DMS79 treated with DMSO at 0.1 percent for 48 hours (cell line): ENCODE data around the gene CFDP1.
A peak's percentile ranks its signal among the peaks of the same experiment; 100 is the strongest.
"Not testable (repeated sequence)": the region's sequence is repeated elsewhere in the genome, so short reads cannot be mapped to it uniquely, and the experiment has no call there.

ENCODE experiments used
- DNase-seq: peaks from one replicate; lab custom pipeline; 2025; lab: John Stamatoyannopoulos, UW

Gene CFDP1

DNA sequence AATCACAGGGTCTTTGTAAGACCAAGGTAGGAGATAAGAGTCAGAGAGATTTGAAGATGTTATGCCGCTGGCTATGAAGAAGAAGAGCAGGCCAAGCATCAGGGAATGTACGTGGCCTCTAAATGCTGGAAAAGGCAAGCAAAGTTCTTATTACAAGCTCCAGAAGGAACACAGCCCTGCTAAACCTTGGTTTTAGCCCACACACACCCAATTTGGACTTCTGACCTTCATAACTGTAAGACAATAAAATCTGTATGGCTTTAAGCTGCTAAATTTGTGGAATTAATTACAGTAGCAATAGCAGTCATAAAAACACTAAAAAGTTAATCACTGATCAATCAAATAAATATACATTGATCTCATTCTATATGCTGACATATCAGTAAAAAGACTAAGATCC lies 25.1 kb upstream of the CFDP1 start:
- DNase-seq, result no peak

DNA sequence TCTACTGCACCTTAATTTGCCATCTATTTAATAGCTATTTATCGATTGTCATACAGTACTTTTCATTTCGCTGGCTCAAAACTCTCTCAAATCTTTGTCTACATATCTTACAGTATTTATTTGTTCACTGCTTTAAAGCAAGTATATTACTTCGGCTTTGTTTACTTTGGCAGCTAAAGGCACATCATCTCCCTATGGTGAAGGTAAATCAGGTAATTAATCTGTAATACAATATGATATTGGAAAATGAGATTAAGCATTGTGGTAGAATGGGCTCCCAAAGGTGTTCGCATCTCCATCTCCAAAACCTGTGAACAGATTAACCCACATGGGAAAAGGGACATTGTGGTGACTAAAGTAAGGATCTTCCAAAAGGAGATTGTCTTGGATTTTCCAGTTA lies 24.7 kb upstream of the CFDP1 start:
- no peak for DNase-seq

DNA sequence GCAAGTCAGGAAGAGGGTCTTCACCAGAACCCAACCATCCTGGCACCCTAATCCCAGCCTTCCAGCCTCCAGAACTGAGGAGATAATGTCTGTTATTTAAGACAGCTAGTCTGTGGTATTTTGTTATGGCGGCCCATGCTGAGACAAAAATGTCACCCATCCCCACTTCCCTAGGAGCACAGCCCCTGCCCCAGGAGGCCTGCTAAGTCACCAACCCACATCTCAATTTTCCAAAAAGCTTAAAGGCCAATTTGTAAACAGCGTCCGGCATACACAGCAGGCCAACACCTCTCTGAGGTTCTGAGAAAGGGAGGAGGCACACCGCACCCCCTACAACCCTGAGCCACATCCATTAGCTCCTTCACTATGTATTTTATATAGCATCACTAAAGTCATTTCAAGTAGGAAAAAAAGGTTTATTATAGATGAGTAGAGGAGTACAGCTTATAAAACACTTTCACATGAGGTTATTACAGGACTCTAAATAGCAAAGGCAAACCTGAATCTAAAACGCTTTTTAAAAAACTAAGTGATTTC lies 24.2 kb upstream of the CFDP1 start:
- no peak for DNase-seq

DNA sequence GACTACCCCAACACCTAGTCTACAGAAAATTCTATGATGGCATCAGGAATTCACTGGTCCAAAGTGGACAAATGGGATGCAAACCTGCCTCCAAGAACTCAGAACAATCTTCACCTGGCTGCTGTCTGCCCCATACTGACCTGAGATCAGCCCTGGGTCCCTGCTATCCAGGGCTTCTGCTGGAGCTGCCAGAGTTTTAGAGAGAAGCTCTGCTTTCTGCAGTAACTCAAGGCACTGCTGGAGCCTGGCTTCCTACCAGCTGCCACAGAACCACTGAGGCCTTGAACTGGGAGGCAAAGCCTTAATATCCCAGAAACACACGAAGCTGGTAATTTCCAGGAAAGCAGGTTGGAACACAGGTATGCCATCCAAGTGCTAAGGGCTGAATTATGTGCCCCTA lies 23.7 kb upstream of the CFDP1 start:
- DNase-seq, result no peak

DNA sequence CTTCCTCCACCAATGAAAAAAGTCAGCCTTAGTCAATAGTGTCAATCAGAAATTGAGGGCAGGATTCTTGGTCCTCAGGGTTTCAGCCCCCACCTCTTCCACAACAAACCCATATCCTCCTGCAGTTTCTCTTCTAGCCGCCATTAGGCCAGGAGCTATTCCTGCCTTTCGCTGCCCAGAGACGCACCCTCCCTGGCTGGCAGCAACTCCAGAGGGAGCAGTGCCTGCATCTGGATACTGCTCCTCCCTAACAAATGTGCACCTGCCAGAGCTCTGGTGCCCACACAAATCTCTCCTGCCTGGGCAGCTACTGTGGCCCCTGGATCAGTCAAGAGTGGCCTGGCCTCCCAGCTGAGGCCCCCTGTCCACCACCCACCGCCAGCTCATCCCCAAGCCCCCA lies 23.2 kb upstream of the CFDP1 start:
- not testable (repeated sequence) for DNase-seq

DNA sequence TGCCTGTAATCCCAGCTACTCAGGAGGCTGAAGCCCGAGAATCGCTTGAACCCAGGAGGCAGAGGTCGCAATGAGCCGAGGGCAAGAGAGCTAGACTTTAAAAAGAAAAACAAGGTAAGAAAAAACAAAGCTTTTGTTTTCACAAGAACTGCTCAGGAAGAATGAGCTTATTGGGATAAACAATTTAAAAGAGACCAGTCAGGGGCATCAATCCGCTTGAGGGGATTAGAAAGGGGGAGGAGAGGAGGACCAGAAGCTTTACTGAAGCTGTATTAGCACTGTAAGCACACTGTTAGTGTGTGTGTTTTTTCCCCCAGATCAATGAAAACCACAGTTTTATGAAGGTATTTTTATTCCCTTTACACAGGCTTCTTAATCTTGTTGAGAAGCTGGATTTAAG lies 22.4 kb upstream of the CFDP1 start:
- no peak for DNase-seq

DNA sequence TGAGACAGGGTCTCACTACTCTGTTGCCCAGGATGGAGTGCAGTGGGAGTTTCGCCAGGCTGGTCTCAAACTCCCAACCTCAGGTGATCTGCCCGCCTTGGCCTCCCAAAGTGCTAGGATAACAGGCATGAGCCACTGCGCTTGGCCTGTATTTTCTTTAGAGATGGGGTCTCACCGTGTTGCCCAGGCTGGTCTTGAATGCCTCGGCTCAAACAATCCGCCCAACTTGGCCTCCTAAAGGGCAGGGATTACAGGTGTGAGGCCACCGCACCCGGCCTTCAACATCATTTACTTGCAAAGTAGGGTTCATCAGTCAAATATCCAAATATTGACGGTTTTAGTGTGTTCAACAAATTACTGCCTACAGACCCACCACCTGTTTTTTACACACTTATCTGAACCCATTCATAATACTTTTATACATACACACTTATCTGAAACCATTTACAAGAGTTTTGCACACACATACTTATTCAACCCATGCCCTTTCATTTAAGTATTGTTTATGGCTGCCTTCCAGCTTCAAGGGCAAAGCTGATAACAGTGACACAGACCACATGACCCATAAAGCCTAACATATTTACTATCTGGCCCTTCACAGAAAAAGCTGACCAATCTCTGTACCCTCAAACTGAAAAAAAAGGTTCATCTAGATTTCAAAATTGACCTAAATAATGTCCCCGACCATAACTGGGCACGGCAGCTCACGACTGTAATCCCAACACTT lies 19.3 kb upstream of the CFDP1 start:
- DNase-seq, result no peak

DNA sequence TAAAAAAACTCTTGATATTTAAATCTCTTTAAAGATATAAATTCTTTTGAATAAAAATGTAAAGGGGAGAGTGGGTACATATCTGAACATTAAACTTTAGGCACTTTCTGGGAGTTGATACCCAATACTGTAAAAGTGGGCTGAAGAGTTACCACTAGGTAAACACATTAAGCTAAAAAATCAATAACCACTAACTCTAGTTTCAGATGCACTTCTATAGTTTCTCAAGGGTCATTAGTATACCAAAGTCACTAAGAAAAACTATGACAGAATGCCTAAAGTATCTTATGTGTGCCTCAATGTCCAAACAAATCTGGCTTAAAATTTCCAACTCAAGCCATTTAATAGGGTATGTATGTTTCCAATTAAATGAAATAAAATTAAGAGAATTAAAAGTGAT lies 13.1 kb upstream of the CFDP1 start:
- no peak for DNase-seq

DNA sequence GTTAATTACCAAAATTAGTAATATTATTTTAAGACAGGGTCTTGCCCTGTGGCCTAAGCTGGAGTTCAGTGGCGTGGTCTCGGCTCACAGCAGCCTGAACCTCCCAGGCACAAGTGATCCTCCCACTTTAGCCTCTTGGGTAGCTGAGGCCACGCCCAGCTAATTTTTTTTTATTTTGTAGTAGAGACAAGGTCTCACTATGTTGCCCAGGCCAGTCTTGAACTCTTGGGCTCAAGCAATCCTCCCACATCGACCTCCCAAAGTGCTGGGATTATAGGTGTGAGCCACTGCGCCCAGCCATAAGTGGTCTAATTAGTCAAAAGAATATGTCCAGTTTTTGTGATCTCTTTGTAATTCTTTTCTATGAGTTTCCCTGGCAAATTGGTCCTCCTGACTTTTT lies 12.0 kb upstream of the CFDP1 start:
- no peak for DNase-seq

DNA sequence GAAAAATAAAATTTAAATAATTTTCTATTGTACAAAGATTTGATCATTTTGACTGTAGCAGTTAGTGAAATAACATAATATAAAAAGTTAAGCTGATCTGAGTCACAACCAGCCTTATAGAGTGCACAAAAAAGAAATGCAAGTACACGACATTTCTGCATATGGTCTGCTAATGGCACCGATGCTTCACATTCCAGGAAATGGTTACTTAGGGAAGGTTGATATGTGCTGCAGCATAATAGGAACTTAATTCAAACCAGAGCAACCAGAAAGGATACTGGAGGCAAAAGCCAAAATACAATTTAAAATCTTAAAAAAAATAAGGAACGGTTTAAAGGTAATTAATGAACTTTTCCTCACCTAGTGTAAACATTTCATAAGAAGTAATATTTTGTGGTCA lies 10.0 kb upstream of the CFDP1 start:
- no peak for DNase-seq

DNA sequence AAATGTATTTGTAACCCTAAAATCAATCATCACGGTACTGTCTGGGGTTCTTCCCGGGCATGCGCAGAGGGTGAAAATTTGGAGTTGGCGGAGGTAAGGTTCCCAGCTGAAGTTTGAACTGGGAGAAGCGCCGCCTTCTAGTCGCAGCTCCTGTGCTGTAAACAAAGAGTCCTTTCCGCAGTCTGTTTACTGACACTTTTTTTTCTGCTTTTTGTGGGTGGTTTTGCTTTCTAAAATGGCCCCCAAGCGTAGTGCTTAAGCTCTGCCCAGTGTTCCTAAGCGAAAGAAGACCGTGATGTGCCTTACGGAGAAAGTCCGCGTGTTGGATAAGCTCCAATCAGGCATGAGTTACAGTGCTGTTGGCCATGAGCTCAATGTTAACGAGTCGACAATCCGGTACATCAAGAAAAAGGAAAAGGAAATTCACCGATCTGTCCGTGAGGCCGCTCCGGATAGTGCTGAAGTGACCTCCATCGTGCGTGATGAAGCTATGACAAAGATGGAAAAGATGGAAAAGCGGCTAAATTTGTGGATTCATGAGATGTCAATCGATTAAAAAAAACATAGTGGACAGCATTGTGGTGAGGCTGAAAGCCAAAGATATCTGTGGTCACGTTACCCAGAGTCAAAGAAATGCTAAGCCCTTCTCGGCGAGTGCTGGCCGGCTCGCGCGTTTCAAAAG lies 570 bp upstream of the CFDP1 start:
- peak; percentile 82 for DNase-seq

DNA sequence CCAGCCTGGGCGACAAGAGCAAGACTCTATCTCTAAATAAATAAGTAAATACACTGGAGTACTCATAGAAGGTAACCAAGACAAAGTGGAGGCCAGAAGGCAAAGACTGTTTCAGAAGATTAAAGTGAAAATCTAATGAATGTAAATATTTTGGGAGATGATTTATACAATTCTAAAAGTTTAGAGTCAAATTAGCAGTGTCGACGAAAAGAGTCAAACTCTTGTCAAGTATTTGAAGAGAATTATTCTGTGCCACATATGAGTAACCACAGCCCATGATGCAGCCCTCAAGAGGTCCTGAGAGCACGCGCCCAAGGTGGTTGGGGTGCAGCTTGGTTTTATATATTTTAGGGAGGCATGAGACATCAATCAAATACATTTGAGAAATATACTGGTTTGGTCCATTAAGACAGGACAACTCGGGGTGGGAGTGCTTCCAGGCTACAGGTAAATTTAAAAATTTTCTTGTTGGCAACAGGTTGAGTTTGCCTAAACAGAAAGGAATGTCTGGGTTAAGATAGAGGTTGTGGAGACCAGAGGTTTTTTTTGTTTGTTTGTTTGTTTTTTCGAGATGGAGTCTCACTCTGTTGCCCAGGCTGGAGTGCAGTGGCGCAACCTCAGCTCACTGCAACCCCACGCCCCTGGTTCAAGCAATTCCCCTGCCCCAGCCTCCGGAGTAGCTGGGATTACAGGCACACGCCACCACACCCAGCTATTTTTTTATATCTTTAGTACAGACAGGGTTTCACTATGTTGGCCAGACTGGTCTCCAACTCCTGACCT lies 3.5 kb downstream of the CFDP1 start:
- DNase-seq, result no peak

DNA sequence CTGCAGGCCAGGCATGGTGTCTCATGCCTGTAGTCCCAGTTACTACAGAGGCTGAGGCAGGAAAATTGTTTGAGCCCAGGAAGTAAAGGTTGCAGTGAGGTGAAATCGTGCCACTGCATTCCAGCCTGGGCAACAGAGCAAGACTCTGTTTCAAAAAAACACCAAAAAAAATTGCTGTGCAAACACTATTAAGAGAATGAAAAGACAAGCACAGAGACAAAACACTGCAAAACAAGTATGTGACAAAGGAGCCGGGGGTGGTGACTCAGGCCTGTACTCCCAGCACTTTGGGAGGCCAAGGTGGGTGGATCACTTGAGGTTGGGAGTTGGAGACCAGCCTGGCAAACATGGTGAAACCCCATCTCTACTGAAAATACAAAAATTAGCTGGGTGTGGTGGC lies 6.8 kb downstream of the CFDP1 start:
- DNase-seq, result not testable (repeated sequence)

DNA sequence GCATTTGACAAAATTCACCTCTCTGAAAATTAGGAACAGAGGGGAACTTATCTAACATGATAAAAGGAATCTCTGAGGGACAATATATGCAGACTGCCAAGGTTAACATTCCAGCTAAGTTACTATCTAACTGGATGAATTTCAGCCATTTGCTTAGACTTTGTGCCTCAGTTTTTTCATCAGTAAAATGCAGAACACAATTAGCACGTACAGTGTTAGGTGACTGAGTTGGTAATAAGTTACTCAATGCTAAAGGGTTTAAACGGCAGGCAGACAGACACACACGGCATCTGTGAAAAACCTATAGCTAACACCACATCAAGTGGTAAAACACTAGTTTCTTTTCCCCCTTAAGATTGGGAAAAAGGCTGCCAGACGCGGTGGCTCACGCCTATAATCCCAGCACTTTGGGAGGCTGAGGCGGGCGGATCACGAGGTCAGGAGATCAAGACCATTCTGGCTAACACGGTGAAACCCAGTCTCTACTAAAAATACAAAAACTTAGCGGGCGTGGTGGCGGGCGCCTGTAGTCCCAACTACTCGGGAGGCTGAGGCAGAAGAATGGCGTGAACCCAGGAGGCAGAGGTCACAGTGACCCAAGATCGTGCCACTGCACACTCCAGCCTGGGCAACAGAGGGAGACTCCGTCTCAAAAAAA lies 9.1 kb downstream of the CFDP1 start:
- DNase-seq, result not testable (repeated sequence)

DNA sequence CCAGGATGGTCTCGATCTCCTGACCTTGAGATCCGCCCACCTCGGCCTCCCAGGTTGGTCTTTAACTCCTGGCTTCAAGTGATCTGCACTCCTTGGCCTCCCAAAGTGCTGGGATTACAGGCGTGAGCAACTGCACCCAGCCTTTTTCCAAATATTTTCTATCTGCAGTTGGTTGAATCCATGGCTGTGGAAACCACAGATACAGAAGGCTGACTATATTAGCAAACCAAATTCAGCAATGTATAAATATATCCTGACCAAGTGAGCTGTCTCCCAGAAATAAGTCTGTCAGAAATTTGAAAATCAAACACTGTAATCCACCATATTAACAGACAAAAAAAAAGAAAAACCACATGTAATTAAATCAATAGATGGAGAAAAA lies 9.6 kb downstream of the CFDP1 start:
- DNase-seq, result no peak

DNA sequence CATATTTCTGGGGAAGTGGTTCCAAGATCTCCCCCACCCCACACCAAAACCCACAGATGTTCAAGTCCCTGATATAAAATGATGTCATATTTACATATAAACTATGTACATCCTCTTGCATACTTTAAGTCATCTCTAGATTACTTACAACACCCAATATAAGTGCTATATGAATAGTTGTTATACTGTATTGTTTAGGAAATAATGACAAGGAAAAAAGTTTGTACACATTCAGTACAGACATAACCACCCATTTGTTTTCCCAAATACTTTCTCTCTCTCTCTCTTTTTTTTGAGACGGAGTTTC lies 11.5 kb downstream of the CFDP1 start:
- no peak for DNase-seq

DNA sequence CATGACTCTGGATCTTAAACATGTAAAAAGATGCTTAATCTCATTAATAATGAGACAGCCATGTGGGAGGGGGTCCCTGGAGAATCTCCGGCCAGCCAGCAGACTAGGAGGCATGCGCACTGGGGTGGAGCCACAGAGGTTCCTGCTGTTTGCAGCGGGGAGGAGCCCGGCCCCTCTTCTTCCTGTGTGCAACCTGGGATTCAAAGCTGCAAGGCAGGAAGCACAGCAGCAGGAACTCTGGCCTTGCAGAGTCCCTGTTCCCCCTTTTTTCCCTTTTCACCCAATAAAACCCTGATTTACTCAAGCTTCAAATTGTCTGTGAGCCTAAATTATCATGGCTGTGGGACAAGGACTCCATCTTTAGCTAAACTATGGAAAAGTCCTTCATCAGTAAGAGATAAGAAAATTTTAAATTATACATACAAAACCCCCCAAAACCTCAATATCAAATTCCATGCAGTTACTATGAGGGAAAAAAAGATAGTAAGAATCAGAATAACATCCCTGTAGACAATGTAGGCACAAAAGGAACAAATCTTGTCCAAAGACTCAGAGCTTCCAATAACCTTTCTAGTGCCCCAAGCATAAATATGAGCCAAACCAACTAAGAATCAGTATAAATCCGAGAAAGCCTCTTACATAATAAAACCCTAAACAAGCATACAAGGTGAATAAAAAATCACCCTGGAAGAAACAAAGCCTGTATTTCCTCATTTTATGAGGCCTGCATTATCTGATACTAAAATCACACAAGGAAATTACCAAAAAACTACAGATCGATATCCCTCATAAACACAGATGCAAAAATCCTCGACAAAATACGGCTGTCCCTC lies 12.1 kb downstream of the CFDP1 start:
- no peak for DNase-seq

DNA sequence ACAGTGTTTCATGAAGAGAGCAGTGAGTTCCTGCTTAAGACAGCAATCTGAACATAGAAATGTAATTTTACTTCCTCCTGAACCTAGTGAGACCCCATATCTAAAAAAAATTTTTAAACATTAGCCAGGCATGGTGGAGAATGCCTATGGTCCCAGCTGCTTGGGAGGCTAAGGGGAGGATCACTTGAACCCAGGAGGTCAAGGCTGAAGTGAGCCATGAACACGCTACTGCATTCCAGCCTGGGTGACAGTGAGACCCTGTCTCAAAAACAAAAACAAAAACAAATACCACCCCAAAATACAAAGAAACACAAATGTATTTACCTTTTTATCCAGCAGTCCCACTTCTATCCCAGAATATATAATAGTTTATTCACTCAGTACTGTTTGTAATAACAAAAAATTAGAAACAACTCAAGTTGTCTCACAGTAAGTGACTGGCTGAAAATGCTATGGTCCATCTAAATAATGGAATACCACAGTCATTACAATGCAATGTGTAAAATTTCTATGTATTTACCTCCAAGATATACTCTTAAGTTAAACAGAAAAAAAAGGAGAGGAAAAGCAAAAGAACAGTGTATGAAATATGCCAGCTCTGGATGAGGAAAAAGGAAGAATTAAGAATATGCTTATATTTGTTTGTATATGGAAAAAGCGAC lies 16.3 kb downstream of the CFDP1 start:
- DNase-seq, result no peak

DNA sequence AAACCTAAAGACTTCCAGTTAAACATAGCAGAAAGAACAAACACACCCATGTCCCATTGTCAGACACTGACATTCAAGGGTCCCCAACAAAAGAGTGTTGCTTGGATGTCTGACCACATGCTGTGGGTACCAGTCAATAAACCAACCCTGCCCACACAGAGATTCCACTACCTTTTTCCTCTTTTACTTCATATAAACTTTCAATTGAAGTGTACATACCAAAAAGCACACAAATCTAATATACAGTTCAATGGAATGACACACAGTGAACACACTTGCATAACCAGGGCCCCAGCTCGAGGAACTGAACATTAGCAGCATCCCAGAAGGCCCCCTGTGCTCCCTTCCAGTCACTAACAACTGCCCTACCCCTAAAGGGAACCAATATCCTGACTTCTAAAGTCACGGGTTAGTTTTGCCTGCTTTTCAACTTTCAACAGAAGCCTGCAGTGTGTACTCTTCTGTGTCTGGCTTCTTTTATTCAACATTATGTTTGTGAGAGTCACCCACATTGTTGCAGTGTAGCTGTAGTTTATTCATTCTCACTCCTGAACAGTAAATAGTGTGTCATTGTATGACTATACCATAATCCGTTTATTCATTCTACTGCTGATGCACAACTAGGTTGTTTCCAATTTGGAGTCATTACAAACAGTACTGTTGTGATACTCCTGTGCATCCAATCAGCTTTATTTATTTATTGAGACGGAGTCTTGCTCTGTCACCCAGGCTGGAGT lies 18.0 kb downstream of the CFDP1 start:
- no peak for DNase-seq

DNA sequence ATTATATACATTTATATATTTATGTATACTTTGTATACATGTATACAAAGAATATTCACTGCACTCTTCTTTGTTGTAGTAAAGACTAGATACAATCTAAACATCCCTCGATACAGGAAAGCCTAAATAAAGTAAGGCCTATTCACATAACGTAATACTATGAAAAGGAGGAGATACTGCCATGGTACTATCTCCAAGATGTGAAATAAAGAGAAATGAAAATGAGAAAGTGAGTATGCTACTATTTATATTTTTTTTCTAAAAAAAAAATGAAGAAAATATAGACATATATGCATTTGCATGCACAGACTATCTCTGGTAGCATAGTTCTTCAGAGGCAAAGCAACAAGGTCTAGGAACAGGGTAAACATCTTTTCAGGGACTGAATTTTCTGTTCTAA lies 19.4 kb downstream of the CFDP1 start:
- DNase-seq, result no peak
